ENCODE data around the gene SLC22A25. TPM values are rescaled to one million over a fixed set of nuclear protein-coding genes. Genes with fewer than 3 reads are reported as not detected.

Gene SLC22A25
- total and polyA plus RNA-seq, 2 of the 13 experiments (the other 11 are each of a cell fraction or from before 2014, with no cell fraction given) = 0.18 to 0.42 TPM

DNA sequence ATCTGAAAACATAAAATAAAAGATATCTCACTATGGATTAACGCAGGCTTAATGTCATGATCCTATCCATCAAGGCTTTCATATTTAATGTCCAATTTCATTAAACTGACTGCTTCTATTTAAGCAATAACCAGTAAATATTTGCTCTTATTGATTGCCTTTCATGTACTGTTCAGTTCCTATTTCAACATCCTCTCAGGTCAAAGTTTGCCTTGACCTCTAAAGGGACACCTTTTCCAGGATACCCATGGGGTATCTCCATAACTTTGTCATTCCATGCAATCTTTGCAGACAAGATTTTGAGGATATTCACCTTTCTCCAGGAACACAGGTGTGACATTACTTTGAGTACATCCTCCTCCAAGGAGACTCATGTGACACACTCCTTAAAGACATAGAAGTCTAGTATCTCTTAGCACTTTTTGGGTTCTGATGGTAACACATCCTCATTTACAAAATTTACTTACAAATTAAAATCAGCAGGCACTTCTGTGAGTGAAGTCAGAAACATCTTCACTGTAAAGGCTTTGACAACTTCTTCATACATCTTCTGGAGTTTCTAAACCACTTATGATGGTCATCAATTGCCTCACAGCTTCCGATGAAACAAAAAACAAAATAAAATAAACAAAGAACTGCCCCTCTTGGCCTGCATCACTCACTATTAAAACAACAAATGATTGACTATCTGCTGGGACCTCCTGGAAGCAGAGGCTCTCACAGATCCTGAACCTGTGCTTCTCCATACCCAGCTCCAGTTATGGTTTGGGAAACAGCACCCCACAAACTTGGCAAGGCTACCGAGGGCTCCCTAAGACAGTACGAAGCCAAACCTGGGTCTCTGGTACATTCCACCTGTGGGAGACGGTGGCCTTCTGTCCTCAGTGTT is 7.0 kb upstream of the SLC22A25 start (continued):
- TF ChIP-seq, protein P1, sequence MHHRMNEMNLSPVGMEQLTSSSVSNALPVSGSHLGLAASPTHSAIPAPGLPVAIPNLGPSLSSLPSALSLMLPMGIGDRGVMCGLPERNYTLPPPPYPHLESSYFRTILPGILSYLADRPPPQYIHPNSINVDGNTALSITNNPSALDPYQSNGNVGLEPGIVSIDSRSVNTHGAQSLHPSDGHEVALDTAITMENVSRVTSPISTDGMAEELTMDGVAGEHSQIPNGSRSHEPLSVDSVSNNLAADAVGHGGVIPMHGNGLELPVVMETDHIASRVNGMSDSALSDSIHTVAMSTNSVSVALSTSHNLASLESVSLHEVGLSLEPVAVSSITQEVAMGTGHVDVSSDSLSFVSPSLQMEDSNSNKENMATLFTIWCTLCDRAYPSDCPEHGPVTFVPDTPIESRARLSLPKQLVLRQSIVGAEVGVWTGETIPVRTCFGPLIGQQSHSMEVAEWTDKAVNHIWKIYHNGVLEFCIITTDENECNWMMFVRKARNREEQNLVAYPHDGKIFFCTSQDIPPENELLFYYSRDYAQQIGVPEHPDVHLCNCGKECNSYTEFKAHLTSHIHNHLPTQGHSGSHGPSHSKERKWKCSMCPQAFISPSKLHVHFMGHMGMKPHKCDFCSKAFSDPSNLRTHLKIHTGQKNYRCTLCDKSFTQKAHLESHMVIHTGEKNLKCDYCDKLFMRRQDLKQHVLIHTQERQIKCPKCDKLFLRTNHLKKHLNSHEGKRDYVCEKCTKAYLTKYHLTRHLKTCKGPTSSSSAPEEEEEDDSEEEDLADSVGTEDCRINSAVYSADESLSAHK (CRISPR knock-in tag; IDR thresholded peaks at IDR 0.05; ENCODE audit: borderline replicate concordance) = no peak
- no peak for TF ChIP-seq ZNF510 (CRISPR knock-in tag; IDR thresholded peaks at IDR 0.05; ENCODE audit: low read depth)
- TF ChIP-seq ZNF7 (CRISPR knock-in tag; IDR thresholded peaks at IDR 0.05) = no peak
- no peak for TF ChIP-seq CBX2 (IDR thresholded peaks at IDR 0.05; ENCODE audit: low read depth, low read length)
- TF ChIP-seq CBX2 (CRISPR knock-in tag; IDR thresholded peaks at IDR 0.05; ENCODE audit: low read depth) = no peak
- no peak for TF ChIP-seq TSC22D2 (CRISPR knock-in tag; IDR thresholded peaks at IDR 0.05; ENCODE audit: borderline replicate concordance)
- TF ChIP-seq ZC3H4 (CRISPR knock-in tag; IDR thresholded peaks at IDR 0.05; ENCODE audit: borderline replicate concordance) = no peak
- TF ChIP-seq ZBTB7A (CRISPR knock-in tag; IDR thresholded peaks at IDR 0.05) = no peak
- TF ChIP-seq ZIK1 (CRISPR knock-in tag; IDR thresholded peaks at IDR 0.05; ENCODE audit: borderline replicate concordance, low read depth) = no peak
- peak; percentile 99 for TF ChIP-seq MED1 (CRISPR knock-in tag; IDR thresholded peaks at IDR 0.05)
- TF ChIP-seq WIZ (CRISPR knock-in tag; IDR thresholded peaks at IDR 0.05) = no peak
- TF ChIP-seq ZNF317 (CRISPR knock-in tag; IDR thresholded peaks at IDR 0.05) = peak; percentile 61; the same call in 1 of the 2 replicates
- TF ChIP-seq ZNF615 (CRISPR knock-in tag; IDR thresholded peaks at IDR 0.05; ENCODE audit: borderline replicate concordance) = 0 out of 2 replicates have a peak, but pooled peaks have one; percentile 35
- no peak for TF ChIP-seq RBFOX2 (IDR thresholded peaks at IDR 0.05; ENCODE audit: low read depth, low read length)
- TF ChIP-seq, protein P2, sequence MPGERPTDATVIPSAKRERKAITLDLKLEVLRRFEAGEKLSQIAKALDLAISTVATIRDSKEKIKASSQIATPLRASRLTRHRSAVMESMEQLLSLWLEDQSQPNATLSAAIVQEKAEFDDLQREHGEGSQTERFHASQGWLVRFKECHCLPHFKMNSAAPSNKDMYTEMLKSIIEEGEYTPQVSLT (CRISPR knock-in tag; IDR thresholded peaks at IDR 0.05; ENCODE audit: borderline replicate concordance, low read depth) = no peak
- no peak for TF ChIP-seq CENPT (CRISPR knock-in tag; IDR thresholded peaks at IDR 0.05; ENCODE audit: low read depth)
- no peak for TF ChIP-seq NCOA1 (CRISPR knock-in tag; IDR thresholded peaks at IDR 0.05)
- peak; percentile 88 for TF ChIP-seq ERF (CRISPR knock-in tag; IDR thresholded peaks at IDR 0.05)
- peak; percentile 82 for TF ChIP-seq TCF7L2 (IDR thresholded peaks at IDR 0.05; ENCODE audit: low read depth, low read length)
- 0 out of 2 replicates have a peak, but pooled peaks have one; percentile 37 for TF ChIP-seq ZNF709 (CRISPR knock-in tag; IDR thresholded peaks at IDR 0.05)
- TF ChIP-seq KDM5A (IDR thresholded peaks at IDR 0.05; ENCODE audit: borderline replicate concordance, low read length) = no peak
- peak; percentile 99 for TF ChIP-seq ONECUT2 (CRISPR knock-in tag; IDR thresholded peaks at IDR 0.05)
- TF ChIP-seq ZNF776 (CRISPR knock-in tag; IDR thresholded peaks at IDR 0.05) = no peak
- peak; percentile 99 for TF ChIP-seq NCOA2 (CRISPR knock-in tag; IDR thresholded peaks at IDR 0.05)
- TF ChIP-seq ZNF12 (CRISPR knock-in tag; IDR thresholded peaks at IDR 0.05) = peak; percentile 60; the same call in 1 of the 2 replicates
- TF ChIP-seq ZNF577 (CRISPR knock-in tag; IDR thresholded peaks at IDR 0.05; ENCODE audit: borderline replicate concordance, low read depth) = no peak
- TF ChIP-seq PAF1 (CRISPR knock-in tag; IDR thresholded peaks at IDR 0.05) = no peak
- no peak for TF ChIP-seq EEA1 (CRISPR knock-in tag; IDR thresholded peaks at IDR 0.05; ENCODE audit: borderline replicate concordance)
- no peak for TF ChIP-seq GTF2F1 (IDR thresholded peaks at IDR 0.05; ENCODE audit: low read length)
- 0 out of 2 replicates have a peak, but pooled peaks have one; percentile 45 for TF ChIP-seq DNMT3B (CRISPR knock-in tag; conservative IDR thresholded peaks at IDR 0.05)
- no peak for TF ChIP-seq SYNCRIP (IDR thresholded peaks at IDR 0.05; ENCODE audit: insufficient read depth, low read depth, low read length)

Data from HepG2 (cell line).